Right forelimb (tissue), 1 donor: ENCODE measurements around the gene PQBP1.

Source experiments
- DNase-seq: peaks from one replicate; pipeline ENCODE4 v3.0.0-alpha.2; 2018

The PQBP1 gene

GRCh38 chrX:48902135-48902534 is 4.4 kb downstream of the PQBP1 start:
- no peak for DNase-seq

- DNase-seq = peak; percentile 16
Measured at GRCh38 chrX:48902776-48903175, 5.0 kb downstream of the PQBP1 start.

- no peak for DNase-seq
Measured at GRCh38 chrX:48903290-48903689, 5.6 kb downstream of the PQBP1 start.

- DNase-seq = peak; percentile 29
Measured at GRCh38 chrX:48904180-48904579, 6.5 kb downstream of the PQBP1 start.

GRCh38 chrX:48904626-48905025 is 6.9 kb downstream of the PQBP1 start:
- peak; percentile 24 for DNase-seq

GRCh38 chrX:48905090-48905790 is 7.5 kb downstream of the PQBP1 start:
- peak; percentile 17 for DNase-seq

- DNase-seq = no peak
Measured at GRCh38 chrX:48908600-48908999, 10.9 kb downstream of the PQBP1 start.

- peak; percentile 4 for DNase-seq
Measured at GRCh38 chrX:48909703-48910294, 12.1 kb downstream of the PQBP1 start.

- DNase-seq = no peak
Measured at GRCh38 chrX:48910926-48911411, 13.2 kb downstream of the PQBP1 start.

GRCh38 chrX:48911412-48912182 is 13.9 kb downstream of the PQBP1 start, which contains the start of gene SLC35A2:
TSS of gene SLC35A2 (minus strand) at chrX:48911646. CDS start at chrX:48911636, 10 bp downstream.
- DNase-seq = peak; percentile 88

- DNase-seq = no peak
Measured at GRCh38 chrX:48913605-48914366, 16.1 kb downstream of the PQBP1 start.

GRCh38 chrX:48914593-48915493 is 17.1 kb downstream of the PQBP1 start:
- DNase-seq = no peak

GRCh38 chrX:48917139-48918001 is 19.6 kb downstream of the PQBP1 start:
- peak; percentile 83 for DNase-seq

- no peak for DNase-seq
Measured at GRCh38 chrX:48918301-48918642, 20.5 kb downstream of the PQBP1 start.

GRCh38 chrX:48918643-48919340 is 21.1 kb downstream of the PQBP1 start, which contains the start of gene PIM2:
TSS of gene PIM2 (minus strand) at chrX:48919024. CDS start at chrX:48918834, 190 bp downstream.
- DNase-seq = peak; percentile 71

GRCh38 chrX:48919360-48919841 is 21.7 kb downstream of the PQBP1 start:
- no peak for DNase-seq

GRCh38 chrX:48919947-48920717 is 22.4 kb downstream of the PQBP1 start:
- peak; percentile 13 for DNase-seq

- DNase-seq = peak; percentile 2
Measured at GRCh38 chrX:48920718-48921104, 23.0 kb downstream of the PQBP1 start.

GRCh38 chrX:48923771-48924170 is 26.0 kb downstream of the PQBP1 start:
- DNase-seq = no peak
